Epithelial cell of proximal tubule (primary cell): ENCODE results near the gene ARL15. TPM values are rescaled to one million over a fixed set of nuclear protein-coding genes. Genes with fewer than 3 reads are reported as not detected.

Source experiments
- DNase-seq: peaks from one replicate; pipeline ENCODE4 v3.0.0-alpha.2; 2011; ENCODE audit warnings: low read depth
- H3K4me3 ChIP-seq: 2 replicates; pipeline ENCODE4 v1.5.1; 2011; ENCODE audit warnings: low read depth, mild to moderate bottlenecking, low read length
- CTCF ChIP-seq: conservative IDR thresholded peaks from 2 replicates; pipeline ENCODE4 v1.5.1; 2012; ENCODE audit warnings: low read depth, mild to moderate bottlenecking, low read length
- total RNA-seq: library from RNA; depleted of rRNA; stranded (reverse); fragments of >200 nt; gene quantifications from 2 replicates; pipeline ENCODE4 v1.2.3, GENCODE V29; 2015

Gene ARL15
- total RNA-seq, 1 donor from 2014 or later = 1.9 TPM

GRCh38 chr5:54278979-54279717 lies 31.2 kb downstream of the ARL15 start:
- no peak overlapping the region for H3K4me3 ChIP-seq
- DNase-seq = no peak
- no peak for TF ChIP-seq CTCF

- DNase-seq = no peak
- no peak overlapping the region for H3K4me3 ChIP-seq
- TF ChIP-seq CTCF = no peak
These were observed 32.1 kb downstream of the ARL15 start for GRCh38 chr5:54278036-54278830.

- H3K4me3 ChIP-seq = no peak overlapping the region
- DNase-seq = no peak
- no peak for TF ChIP-seq CTCF
These were observed 34.3 kb downstream of the ARL15 start for GRCh38 chr5:54276048-54276447.

GRCh38 chr5:54275361-54275760 lies 35.0 kb downstream of the ARL15 start:
- H3K4me3 ChIP-seq = no peak overlapping the region
- no peak for DNase-seq
- no peak for TF ChIP-seq CTCF

GRCh38 chr5:54274944-54275343 lies 35.4 kb downstream of the ARL15 start:
- no peak for DNase-seq
- TF ChIP-seq CTCF = no peak
- no peak overlapping the region for H3K4me3 ChIP-seq

GRCh38 chr5:54273715-54274114 lies 36.7 kb downstream of the ARL15 start:
- TF ChIP-seq CTCF = no peak
- no peak for DNase-seq
- no peak overlapping the region for H3K4me3 ChIP-seq
